Uterus (tissue), 4 donors: Measurements from ENCODE around the gene MAGOHB. TPM values are rescaled to one million over a fixed set of nuclear protein-coding genes. Genes with fewer than 3 reads are reported as not detected.

Experiments
- DNase-seq, 2 donors: peaks; one replicate each; pipeline ENCODE4 v3.0.0-alpha.2; 2019 to 2020
- H3K27ac ChIP-seq, 2 donors: fragments of 200-600 bp; sonication (generic); 1 replicate in 1 of 2; 2 replicates in 1 of 2; pipeline ENCODE4 v1.5.1; 2016 to 2018
- H3K27me3 ChIP-seq, 2 donors: fragments of 200-600 bp; sonication (generic); one replicate each; pipeline ENCODE4 v1.5.1; 2018 to 2019; ENCODE audit warnings: control low read depth in 1 of 2
- H3K36me3 ChIP-seq, 2 donors: fragments of 200-600 bp; sonication (generic); one replicate each; pipeline ENCODE4 v1.5.1; 2019; ENCODE audit warnings: control low read depth in 1 of 2
- H3K4me1 ChIP-seq, 2 donors: fragments of 200-600 bp; sonication (generic); one replicate each; pipeline ENCODE4 v1.5.1; 2018 to 2019; ENCODE audit warnings: control low read depth in 1 of 2
- H3K4me3 ChIP-seq, 2 donors: fragments of 200-600 bp; sonication (generic); 1 replicate in 1 of 2; 2 replicates in 1 of 2; pipeline ENCODE4 v1.5.1; 2018 to 2019; ENCODE audit warnings: mild to moderate bottlenecking in 1 of 2
- H3K9me3 ChIP-seq, 2 donors: fragments of 200-600 bp; sonication (generic); one replicate each; pipeline ENCODE4 v1.5.1; 2019; ENCODE audit warnings: control low read depth in 1 of 2
- POLR2A ChIP-seq, 2 donors: fragments of 450-650 bp; IDR thresholded peaks; one replicate each; pipeline ENCODE4 v1.6.1; 2016; ENCODE audit warnings: antibody characterized with exemption in 2 of 2, mild to moderate bottlenecking in 1 of 2, moderate library complexity in 1 of 2
- intact Hi-C: fragments of 100-400 bp; cut with DNase I; formaldehyde crosslinking; loops from one replicate; pipeline ENCODE4 v1.15.1; 2023; ENCODE audit warnings: low total_unique reads
- total RNA-seq, 4 donors: library from RNA; depleted of rRNA in 3 of 4; stranded (reverse); fragments of >200 nt in 3 of 4; gene quantifications; one replicate each; pipeline versions ENCODE4 v1.1.0 to v1.2.4, GENCODE V29; 2014 to 2023
- TF ChIP-seq, protein P1 (sequence below), 4 experiments: fragments of 200-600 bp in 2 of 4; fragments of 450-650 bp in 2 of 4; sonication (generic) in 2 of 4; IDR thresholded peaks; one replicate each; pipeline ENCODE4 v1.5.1; 2016 to 2019; ENCODE audit warnings: antibody characterized with exemption in 4 of 4, mild to moderate bottlenecking in 2 of 4, moderate library complexity in 1 of 4
- donor health status: DM: yes; HTN: yes; CAD: no.

The MAGOHB gene
- total RNA-seq, 4 donors from 2014 or later, result 21.0 to 55.3 (median 24.1) TPM

DNA sequence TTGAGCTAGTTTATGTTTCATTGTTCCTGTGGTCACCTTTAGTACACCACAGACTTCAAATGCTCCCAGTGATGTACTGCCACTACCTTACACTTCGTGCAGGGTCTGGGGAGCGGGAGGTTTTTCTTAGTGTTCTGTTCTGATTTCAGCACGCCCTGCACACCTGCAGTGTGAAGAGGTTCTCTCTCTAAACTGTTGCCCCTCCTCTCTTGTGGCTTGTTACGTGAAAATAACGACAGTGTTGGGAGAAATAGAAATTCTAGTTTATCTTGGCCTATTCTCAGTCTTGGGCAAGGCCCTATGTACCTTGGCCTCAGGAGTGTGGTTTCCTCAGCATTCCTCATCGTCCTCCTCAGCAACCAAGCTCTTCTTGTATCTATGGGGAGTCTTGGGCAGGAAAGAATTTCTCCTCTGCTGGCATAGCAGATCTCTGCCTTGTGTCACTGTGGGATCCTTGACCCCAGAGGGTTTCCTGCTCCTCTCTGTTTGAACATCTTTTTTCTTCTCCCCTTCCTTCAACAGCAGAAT, 59.1 kb downstream of the MAGOHB start:
- H3K9me3 ChIP-seq, result no peaks in the 10 kb centered on the region
- no peak for TF ChIP-seq POLR2A (IDR thresholded peaks at IDR 0.05)
- TF ChIP-seq, protein P1, sequence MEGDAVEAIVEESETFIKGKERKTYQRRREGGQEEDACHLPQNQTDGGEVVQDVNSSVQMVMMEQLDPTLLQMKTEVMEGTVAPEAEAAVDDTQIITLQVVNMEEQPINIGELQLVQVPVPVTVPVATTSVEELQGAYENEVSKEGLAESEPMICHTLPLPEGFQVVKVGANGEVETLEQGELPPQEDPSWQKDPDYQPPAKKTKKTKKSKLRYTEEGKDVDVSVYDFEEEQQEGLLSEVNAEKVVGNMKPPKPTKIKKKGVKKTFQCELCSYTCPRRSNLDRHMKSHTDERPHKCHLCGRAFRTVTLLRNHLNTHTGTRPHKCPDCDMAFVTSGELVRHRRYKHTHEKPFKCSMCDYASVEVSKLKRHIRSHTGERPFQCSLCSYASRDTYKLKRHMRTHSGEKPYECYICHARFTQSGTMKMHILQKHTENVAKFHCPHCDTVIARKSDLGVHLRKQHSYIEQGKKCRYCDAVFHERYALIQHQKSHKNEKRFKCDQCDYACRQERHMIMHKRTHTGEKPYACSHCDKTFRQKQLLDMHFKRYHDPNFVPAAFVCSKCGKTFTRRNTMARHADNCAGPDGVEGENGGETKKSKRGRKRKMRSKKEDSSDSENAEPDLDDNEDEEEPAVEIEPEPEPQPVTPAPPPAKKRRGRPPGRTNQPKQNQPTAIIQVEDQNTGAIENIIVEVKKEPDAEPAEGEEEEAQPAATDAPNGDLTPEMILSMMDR (IDR thresholded peaks at IDR 0.05), result no peak
- H3K27me3 ChIP-seq, result peaks cover 0 to 6% of the 10 kb centered on the region in 2 donors
- no peak overlapping the region for H3K27ac ChIP-seq
- H3K4me1 ChIP-seq, result no peaks in the 10 kb centered on the region
- H3K36me3 ChIP-seq, result no peaks in the 10 kb centered on the region
- H3K4me3 ChIP-seq, result no peak overlapping the region
- intact Hi-C loops, result loop anchor here (5.0 kb wide), 1 partner anchor 222 kb away; no protein-coding TSS in a partner anchor
- DNase-seq, result no peak

Other genes with a start within 250 kb of the MAGOHB start
- gene KLRK1, start 223.6 kb downstream of the MAGOHB start, total RNA-seq, result 1 to 10 TPM in 1 of 4 donors, under 1 TPM in 2, not detected in 1; 0.76 to 2.9 (median 0.76) TPM
- gene KLRC4, start 203.9 kb downstream of the MAGOHB start, total RNA-seq, result 1 to 10 TPM in 1 of 4 donors, under 1 TPM in 1, not detected in 2; 0.85 to 1.8 TPM
- gene KLRC3, start 193.0 kb downstream of the MAGOHB start, total RNA-seq, result 1 to 10 TPM in 1 of 4 donors, not detected in 3; 1.8 TPM
- gene KLRC2, start 177.6 kb downstream of the MAGOHB start, total RNA-seq, result 1 to 10 TPM in 1 of 4 donors, not detected in 3; 2.2 TPM
- gene KLRC1, start 160.2 kb downstream of the MAGOHB start, total RNA-seq, result 1 to 10 TPM in 2 of 4 donors, not detected in 2; 1.2 to 1.7 TPM
- gene EIF2S3B, start 107.7 kb downstream of the MAGOHB start, total RNA-seq, result 1 to 10 TPM in 2 of 4 donors, under 1 TPM in 2; 0.29 to 1.6 (median 0.80) TPM
- gene STYK1, start 60.4 kb upstream of the MAGOHB start, total RNA-seq, result 1 to 10 TPM in 1 of 4 donors, under 1 TPM in 1, not detected in 2; 0.62 to 2.1 TPM
- gene YBX3, start 109.7 kb upstream of the MAGOHB start, total RNA-seq, result 100 to 1,000 TPM in 3 of 4 donors, 10 to 100 TPM in 1; 49.4 to 372 (median 216) TPM
- gene TAS2R7, start 189.0 kb upstream of the MAGOHB start, total RNA-seq, result under 1 TPM in 1 of 4 donors, not detected in 3; 0.28 TPM
- gene TAS2R8, start 193.7 kb upstream of the MAGOHB start, total RNA-seq, result under 1 TPM in 1 of 4 donors, not detected in 3; 0.49 TPM
- gene TAS2R9, start 196.6 kb upstream of the MAGOHB start, total RNA-seq, result under 1 TPM in 1 of 4 donors, not detected in 3; 0.28 TPM
- 1 to 10 TPM in 2 of 4 donors, not detected in 2; 2.3 to 5.2 TPM for gene TAS2R10, start 212.7 kb upstream of the MAGOHB start, total RNA-seq
- gene PRR4, start 235.9 kb upstream of the MAGOHB start, total RNA-seq, result 10 to 100 TPM in 1 of 4 donors, 1 to 10 TPM in 2, not detected in 1; 3.0 to 11.0 (median 7.9) TPM